PFSK-1 (cell line): Measurements from ENCODE around the gene RNF207.

Experiments used
- FOXP2 ChIP-seq: optimal IDR thresholded peaks from 2 replicates; pipeline ENCODE3; 2011; ENCODE audit warnings: borderline replicate concordance, control low read depth, inconsistent platforms; ENCODE audit not compliant: insufficient read depth; ENCODE audit errors: extremely low read length, extremely low read depth
- POLR2AphosphoS5 ChIP-seq: IDR thresholded peaks from 2 replicates; pipeline ENCODE4 v1.6.1; 2012; ENCODE audit warnings: low read depth, mild to moderate bottlenecking, control low read depth, low read length, moderate library complexity
- SIN3A ChIP-seq: IDR thresholded peaks from 2 replicates; pipeline ENCODE4 v1.6.1; 2012; ENCODE audit warnings: mild to moderate bottlenecking, low read length, moderate library complexity, borderline replicate concordance; ENCODE audit not compliant: insufficient read depth
- TAF1 ChIP-seq: IDR thresholded peaks from 2 replicates; pipeline ENCODE4 v1.6.1; 2012; ENCODE audit warnings: low read length, control low read depth, borderline replicate concordance; ENCODE audit not compliant: insufficient read depth
- TF ChIP-seq, protein P1 (sequence below), 2 experiments: IDR thresholded peaks; 2 replicates each; pipeline versions ENCODE4 v1.6.1 to v1.8.0; 2011 to 2012; ENCODE audit warnings: low read depth in 2 of 2, low read length in 2 of 2, control low read depth in 1 of 2, inconsistent platforms in 1 of 2, mild to moderate bottlenecking in 1 of 2, moderate library complexity in 1 of 2; ENCODE audit not compliant: insufficient read depth in 1 of 2

The RNF207 gene

DNA sequence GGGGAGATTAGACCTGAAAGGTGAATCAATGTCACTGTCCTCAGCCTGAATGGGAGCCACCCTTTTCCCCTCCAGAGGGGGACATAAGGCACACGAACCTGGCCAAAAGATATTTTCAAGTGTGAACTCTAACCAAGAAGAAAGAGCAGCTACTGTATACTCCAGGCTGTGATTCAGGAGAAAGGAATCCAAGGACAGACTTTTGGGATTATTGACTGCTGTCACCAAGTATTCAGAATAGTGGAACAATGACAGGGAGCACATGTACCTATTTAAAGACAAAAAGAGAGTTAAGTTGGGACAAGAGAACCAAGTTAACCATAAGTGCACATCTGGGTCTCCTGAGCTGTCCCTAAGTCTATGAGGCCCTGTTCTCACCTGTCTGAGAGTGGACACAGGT is 27.5 kb downstream of the RNF207 start:
- TF ChIP-seq TAF1 (no peak), SIN3A (no peak), FOXP2 (no peak)
- TF ChIP-seq, protein P1, sequence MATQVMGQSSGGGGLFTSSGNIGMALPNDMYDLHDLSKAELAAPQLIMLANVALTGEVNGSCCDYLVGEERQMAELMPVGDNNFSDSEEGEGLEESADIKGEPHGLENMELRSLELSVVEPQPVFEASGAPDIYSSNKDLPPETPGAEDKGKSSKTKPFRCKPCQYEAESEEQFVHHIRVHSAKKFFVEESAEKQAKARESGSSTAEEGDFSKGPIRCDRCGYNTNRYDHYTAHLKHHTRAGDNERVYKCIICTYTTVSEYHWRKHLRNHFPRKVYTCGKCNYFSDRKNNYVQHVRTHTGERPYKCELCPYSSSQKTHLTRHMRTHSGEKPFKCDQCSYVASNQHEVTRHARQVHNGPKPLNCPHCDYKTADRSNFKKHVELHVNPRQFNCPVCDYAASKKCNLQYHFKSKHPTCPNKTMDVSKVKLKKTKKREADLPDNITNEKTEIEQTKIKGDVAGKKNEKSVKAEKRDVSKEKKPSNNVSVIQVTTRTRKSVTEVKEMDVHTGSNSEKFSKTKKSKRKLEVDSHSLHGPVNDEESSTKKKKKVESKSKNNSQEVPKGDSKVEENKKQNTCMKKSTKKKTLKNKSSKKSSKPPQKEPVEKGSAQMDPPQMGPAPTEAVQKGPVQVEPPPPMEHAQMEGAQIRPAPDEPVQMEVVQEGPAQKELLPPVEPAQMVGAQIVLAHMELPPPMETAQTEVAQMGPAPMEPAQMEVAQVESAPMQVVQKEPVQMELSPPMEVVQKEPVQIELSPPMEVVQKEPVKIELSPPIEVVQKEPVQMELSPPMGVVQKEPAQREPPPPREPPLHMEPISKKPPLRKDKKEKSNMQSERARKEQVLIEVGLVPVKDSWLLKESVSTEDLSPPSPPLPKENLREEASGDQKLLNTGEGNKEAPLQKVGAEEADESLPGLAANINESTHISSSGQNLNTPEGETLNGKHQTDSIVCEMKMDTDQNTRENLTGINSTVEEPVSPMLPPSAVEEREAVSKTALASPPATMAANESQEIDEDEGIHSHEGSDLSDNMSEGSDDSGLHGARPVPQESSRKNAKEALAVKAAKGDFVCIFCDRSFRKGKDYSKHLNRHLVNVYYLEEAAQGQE (IDR thresholded peaks at IDR 0.05; ENCODE audit: insufficient read depth in 1 of 2, low read depth in 2 of 2, low read length in 2 of 2), result no peak

DNA sequence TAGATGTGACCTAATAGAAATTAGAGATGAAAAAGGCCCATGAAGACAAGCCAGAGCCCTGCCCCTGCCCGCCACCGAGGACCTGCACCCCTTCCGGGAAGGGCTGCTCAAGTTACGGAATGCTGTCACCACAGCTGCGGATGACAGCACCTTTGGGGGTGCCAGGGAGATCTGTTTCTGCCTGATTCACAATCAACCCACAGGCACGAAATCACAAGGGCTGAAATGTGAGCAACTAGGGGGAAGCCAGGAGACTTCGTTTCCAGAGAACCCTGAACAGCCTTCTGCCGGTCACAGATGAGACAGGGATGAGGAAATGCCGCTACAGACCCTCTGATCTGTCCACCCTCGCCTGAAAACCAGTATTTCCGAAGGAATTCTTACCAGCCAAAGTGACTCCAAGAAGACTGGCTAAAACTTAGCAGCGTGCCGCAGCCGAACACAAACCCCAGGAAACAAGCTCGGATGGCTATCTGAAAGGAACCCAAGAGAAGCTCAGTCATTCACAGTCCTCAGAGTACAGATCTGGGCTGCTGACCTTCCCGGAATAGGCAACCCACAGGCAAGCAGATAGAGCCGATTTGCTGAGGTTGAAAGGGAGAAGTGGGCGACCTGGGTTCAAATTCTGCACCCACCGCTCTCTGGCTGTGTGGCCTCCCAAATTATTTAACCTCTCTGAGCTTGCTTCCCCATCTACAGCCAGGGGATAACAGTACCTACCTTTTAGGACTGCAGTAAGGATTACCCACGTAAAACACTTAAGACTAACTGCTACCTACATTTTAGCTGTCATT is 28.8 kb downstream of the RNF207 start:
- TF ChIP-seq FOXP2 (no peak), POLR2AphosphoS5 (no peak)
- TF ChIP-seq, protein P1 (IDR thresholded peaks at IDR 0.05; ENCODE audit: insufficient read depth in 1 of 2, low read depth in 2 of 2, low read length in 2 of 2), result no peak

- no peak for TF ChIP-seq FOXP2
These were observed 29.4 kb downstream of the RNF207 start for GRCh38 chr1:6235296-6235677.

- TF ChIP-seq, protein P1 (IDR thresholded peaks at IDR 0.05; ENCODE audit: insufficient read depth in 1 of 2, low read depth in 2 of 2, low read length in 2 of 2), result no peak
- TF ChIP-seq FOXP2 (no peak), POLR2AphosphoS5 (no peak), TAF1 (no peak), SIN3A (no peak)
These were observed 31.2 kb downstream of the RNF207 start for GRCh38 chr1:6237093-6237492.

DNA sequence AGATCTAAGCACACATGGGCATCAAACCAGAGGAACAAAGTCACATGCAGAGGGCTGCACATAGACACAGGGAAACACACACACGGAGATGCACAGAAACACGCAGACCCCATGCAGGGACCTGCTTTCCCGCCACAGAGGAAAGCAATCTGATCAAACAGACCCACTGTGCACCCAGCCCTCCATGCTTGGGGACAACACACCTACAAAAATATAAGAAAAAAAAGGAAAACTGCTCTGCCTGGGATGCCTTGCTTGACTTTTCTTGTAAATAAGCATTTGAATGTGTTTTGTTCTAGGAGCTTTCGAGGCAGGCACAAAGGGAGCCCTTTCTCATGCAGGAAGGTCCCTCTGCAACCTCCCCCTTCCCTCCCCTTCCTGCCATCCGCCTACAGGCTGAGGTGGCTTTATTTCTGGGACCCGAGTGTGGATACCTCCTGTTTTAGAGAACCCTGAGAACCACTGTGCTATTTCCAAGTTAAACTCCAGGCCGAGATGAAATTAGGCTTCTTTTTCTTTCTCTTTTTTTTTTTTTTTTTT is 33.4 kb downstream of the RNF207 start:
- TF ChIP-seq SIN3A, result no peak
- no peak for TF ChIP-seq POLR2AphosphoS5
- no peak for TF ChIP-seq TAF1
- TF ChIP-seq, protein P1 (IDR thresholded peaks at IDR 0.05; ENCODE audit: insufficient read depth in 1 of 2, low read depth in 2 of 2, low read length in 2 of 2), result no peak
- no peak for TF ChIP-seq FOXP2
